Stomach smooth muscle (tissue), 2 donors: ENCODE data around the gene GZF1.
A peak's percentile ranks its signal among the peaks of the same experiment; 100 is the strongest.
"Not testable (repeated sequence)": the region's sequence is repeated elsewhere in the genome, so short reads cannot be mapped to it uniquely, and the experiment has no call there.

Experiments used
- H3K27ac ChIP-seq: one replicate; pipeline ENCODE4 v1.7.0; 2013; ENCODE audit warnings: mild to moderate bottlenecking, low read length, inconsistent platforms
- H3K27me3 ChIP-seq, 2 donors: one replicate each; pipeline ENCODE4 v1.7.0; 2013; ENCODE audit warnings: low read length in 2 of 2; ENCODE audit not compliant: insufficient read depth in 2 of 2, control insufficient read depth in 1 of 2
- H3K36me3 ChIP-seq, 2 donors: one replicate each; pipeline ENCODE4 v1.7.0; 2013; ENCODE audit warnings: low read length in 2 of 2; ENCODE audit not compliant: control insufficient read depth in 2 of 2, insufficient read depth in 2 of 2
- H3K4me1 ChIP-seq: one replicate; pipeline ENCODE4 v1.7.0; 2013; ENCODE audit warnings: low read length; ENCODE audit not compliant: control insufficient read depth, insufficient read depth
- H3K4me3 ChIP-seq, 2 donors: one replicate each; pipeline ENCODE4 v1.7.0; 2013; ENCODE audit warnings: low read length in 2 of 2
- H3K9ac ChIP-seq, 2 donors: one replicate each; pipeline ENCODE4 v1.7.0; 2013; ENCODE audit warnings: low read length in 2 of 2, mild to moderate bottlenecking in 1 of 2
- H3K9me3 ChIP-seq, 2 donors: one replicate each; pipeline ENCODE4 v1.7.0; 2013; ENCODE audit warnings: low read length in 2 of 2; ENCODE audit not compliant: control insufficient read depth in 2 of 2
- donor health status: healthy.
- donor health status: Pancreatic carcinoma.

Gene GZF1

GRCh38 chr20:23343590-23343989, 18.4 kb upstream of the GZF1 start:
- no peak overlapping the region for H3K9ac ChIP-seq
- no peaks in the 10 kb centered on the region for H3K9me3 ChIP-seq
- no peaks in the 10 kb centered on the region for H3K4me1 ChIP-seq
- peaks cover 0 to 3% of the 10 kb centered on the region in 2 donors for H3K27me3 ChIP-seq
- no peaks in the 10 kb centered on the region for H3K36me3 ChIP-seq
- no peak overlapping the region for H3K27ac ChIP-seq
- no peak overlapping the region for H3K4me3 ChIP-seq

GRCh38 chr20:23344336-23344735, 17.6 kb upstream of the GZF1 start:
- Histone ChIP-seq H3K27me3 (no peaks in the 10 kb centered on the region), H3K27ac (no peak overlapping the region), H3K9ac (peak overlapping the region in 1 of 2 donors; percentile 2), H3K4me3 (no peak overlapping the region), H3K4me1 (peaks cover 2% of the 10 kb centered on the region), H3K9me3 (no peaks in the 10 kb centered on the region), H3K36me3 (no peaks in the 10 kb centered on the region)

GRCh38 chr20:23346002-23346401, 16.0 kb upstream of the GZF1 start:
- H3K27ac ChIP-seq: no peak overlapping the region
- H3K4me3 ChIP-seq: no peak overlapping the region
- no peaks in the 10 kb centered on the region for H3K27me3 ChIP-seq
- peaks cover 7% of the 10 kb centered on the region for H3K4me1 ChIP-seq
- no peaks in the 10 kb centered on the region for H3K36me3 ChIP-seq
- H3K9me3 ChIP-seq: no peaks in the 10 kb centered on the region
- H3K9ac ChIP-seq: no peak overlapping the region

- no peaks in the 10 kb centered on the region for H3K36me3 ChIP-seq
- H3K4me3 ChIP-seq: no peak overlapping the region
- H3K4me1 ChIP-seq: peaks cover 20% of the 10 kb centered on the region
- no peaks in the 10 kb centered on the region for H3K9me3 ChIP-seq
- H3K27ac ChIP-seq: no peak overlapping the region
- no peak overlapping the region for H3K9ac ChIP-seq
- no peaks in the 10 kb centered on the region for H3K27me3 ChIP-seq
Measured at GRCh38 chr20:23347791-23348190, 14.2 kb upstream of the GZF1 start.

GRCh38 chr20:23348510-23348909, 13.5 kb upstream of the GZF1 start:
- not testable (repeated sequence) for H3K4me3 ChIP-seq, H3K27me3 ChIP-seq, H3K9ac ChIP-seq, H3K36me3 ChIP-seq, H3K9me3 ChIP-seq
- peak overlapping the region; percentile 99 for H3K27ac ChIP-seq
- peaks cover 22% of the 10 kb centered on the region for H3K4me1 ChIP-seq

- H3K4me1 ChIP-seq: peaks cover 22% of the 10 kb centered on the region
- no peaks in the 10 kb centered on the region for H3K9me3 ChIP-seq
- peak overlapping the region; percentile 99 for H3K27ac ChIP-seq
- H3K36me3 ChIP-seq: peaks cover 5 to 7% of the 10 kb centered on the region in 2 donors
- peak overlapping the region; percentile 92 to 99 for H3K9ac ChIP-seq
- peak overlapping the region; percentile 69 to 89 for H3K4me3 ChIP-seq
- H3K27me3 ChIP-seq: no peaks in the 10 kb centered on the region
Measured at GRCh38 chr20:23349338-23350195, 12.4 kb upstream of the GZF1 start.

- Histone ChIP-seq H3K27ac (peak within 1 kb of the TSS; percentile 99), H3K4me1 (peaks cover 22% of the 10 kb centered on the region), H3K9me3 (no peaks in the 10 kb centered on the region), H3K9ac (peak within 1 kb of the TSS; percentile 92 to 99), H3K4me3 (peak within 1 kb of the TSS; percentile 69 to 89), H3K27me3 (no peaks in the 10 kb centered on the region), H3K36me3 (peaks cover 8 to 13% of the 10 kb centered on the region in 2 donors)
Measured at GRCh38 chr20:23350196-23350903, 11.6 kb upstream of the GZF1 start, which contains the start of gene NXT1. NXT1 (plus strand) TSS chr20:23350791; CDS start chr20:23354042, 3,251 bp downstream.

GRCh38 chr20:23350904-23351838, 10.8 kb upstream of the GZF1 start:
- Histone ChIP-seq H3K27ac (peak overlapping the region; percentile 99), H3K9me3 (no peaks in the 10 kb centered on the region), H3K9ac (peak overlapping the region; percentile 79 to 89), H3K4me1 (peaks cover 22% of the 10 kb centered on the region), H3K27me3 (no peaks in the 10 kb centered on the region), H3K36me3 (peaks cover 9 to 13% of the 10 kb centered on the region in 2 donors), H3K4me3 (peak overlapping the region; percentile 63 to 89)

GRCh38 chr20:23356203-23356602, 5.8 kb upstream of the GZF1 start:
- H3K4me1 ChIP-seq: peaks cover 16% of the 10 kb centered on the region
- H3K27ac ChIP-seq: no peak overlapping the region

More at GRCh38 chr20:23356203-23356602, 5.8 kb upstream of the GZF1 start:
- Histone ChIP-seq H3K9me3 (no peaks in the 10 kb centered on the region), H3K27me3 (no peaks in the 10 kb centered on the region), H3K36me3 (peaks cover 9 to 13% of the 10 kb centered on the region in 2 donors), H3K4me3 (no peak overlapping the region), H3K9ac (no peak overlapping the region)
